Measurements from ENCODE around the gene HMGCS2.

DNA sequence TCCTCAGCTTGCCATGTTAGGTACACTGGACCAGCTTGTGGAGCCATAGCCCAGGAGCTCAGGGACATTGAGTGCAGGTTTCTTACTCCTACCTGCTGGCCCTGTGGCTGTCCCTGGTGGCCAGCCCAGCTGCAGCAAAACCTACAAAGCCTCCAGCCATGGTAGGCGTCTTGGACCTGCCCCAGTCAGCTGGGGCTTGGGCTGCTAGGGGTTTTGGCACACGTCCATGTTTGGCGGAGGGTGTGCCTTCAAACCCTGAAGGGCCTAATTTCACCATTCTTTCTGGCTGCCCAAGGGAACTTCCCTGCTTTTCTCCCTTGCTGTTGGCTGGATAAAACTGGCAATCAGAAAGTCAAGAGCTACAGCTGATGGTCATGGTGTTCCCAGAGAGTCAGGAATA is 25.4 kb downstream of the HMGCS2 start:
- TF ChIP-seq, protein P1, sequence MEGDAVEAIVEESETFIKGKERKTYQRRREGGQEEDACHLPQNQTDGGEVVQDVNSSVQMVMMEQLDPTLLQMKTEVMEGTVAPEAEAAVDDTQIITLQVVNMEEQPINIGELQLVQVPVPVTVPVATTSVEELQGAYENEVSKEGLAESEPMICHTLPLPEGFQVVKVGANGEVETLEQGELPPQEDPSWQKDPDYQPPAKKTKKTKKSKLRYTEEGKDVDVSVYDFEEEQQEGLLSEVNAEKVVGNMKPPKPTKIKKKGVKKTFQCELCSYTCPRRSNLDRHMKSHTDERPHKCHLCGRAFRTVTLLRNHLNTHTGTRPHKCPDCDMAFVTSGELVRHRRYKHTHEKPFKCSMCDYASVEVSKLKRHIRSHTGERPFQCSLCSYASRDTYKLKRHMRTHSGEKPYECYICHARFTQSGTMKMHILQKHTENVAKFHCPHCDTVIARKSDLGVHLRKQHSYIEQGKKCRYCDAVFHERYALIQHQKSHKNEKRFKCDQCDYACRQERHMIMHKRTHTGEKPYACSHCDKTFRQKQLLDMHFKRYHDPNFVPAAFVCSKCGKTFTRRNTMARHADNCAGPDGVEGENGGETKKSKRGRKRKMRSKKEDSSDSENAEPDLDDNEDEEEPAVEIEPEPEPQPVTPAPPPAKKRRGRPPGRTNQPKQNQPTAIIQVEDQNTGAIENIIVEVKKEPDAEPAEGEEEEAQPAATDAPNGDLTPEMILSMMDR (IDR thresholded peaks at IDR 0.05) = no peak
- no peak for TF ChIP-seq EZH2 (IDR thresholded peaks at IDR 0.05)
- no peak for TF ChIP-seq EZH2phosphoT487 (IDR thresholded peaks at IDR 0.05)
